ENCODE measurements around the gene FBP1. TPM values are rescaled to one million over a fixed set of nuclear protein-coding genes. Genes with fewer than 3 reads are reported as not detected.

FBP1 gene
- not detected in 2 replicates for total RNA-seq

DNA sequence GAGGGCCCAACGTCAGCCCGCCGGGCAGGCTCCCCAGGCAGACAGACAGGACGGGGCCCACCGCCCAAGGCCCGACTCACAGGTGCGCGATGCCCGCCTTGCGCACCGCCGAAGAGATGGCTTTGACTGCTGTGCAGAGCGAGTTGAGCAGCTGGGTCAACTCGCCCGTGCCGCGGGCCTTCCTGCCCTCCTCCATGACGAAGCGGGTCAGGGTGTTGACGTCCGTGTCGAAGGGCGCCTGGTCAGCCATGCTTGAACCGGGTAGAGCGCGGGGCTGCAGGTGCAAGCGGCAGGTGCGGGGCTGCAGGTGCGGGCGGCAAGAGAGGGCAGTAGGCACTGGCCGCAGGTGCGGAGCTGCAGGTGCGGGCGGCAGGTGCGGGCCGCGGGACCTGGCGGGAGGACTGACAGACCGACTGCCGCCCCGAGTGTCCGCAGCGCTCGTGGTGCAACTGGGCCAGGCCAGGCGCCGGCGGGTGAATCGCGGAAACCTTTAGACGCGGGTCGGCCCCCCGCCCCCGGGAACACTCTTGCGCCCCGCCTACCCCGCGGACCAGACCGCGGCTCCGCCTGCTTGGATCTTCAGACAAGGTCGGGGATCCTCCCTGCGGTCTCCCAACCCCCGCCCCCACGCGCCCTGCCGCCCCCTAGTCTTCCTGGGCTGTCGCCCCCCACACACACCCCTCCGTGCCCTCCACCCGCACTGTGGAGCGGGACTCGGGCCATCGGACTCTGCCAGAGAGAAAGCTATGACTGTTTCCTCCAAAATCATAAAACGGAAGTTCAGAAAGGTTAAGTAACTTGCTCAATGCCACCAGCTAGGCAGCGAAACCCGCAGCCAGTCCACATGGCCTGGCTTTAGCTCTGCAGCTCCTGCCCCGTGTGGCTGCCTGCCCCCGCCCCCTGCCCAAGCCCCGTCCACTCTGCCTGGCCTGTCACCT, at the start of gene FBP1:
Gene FBP1, minus strand, starts transcription at position 458 of the 938 bp plus-strand sequence. Its CDS starts 208 bp downstream, at position 250.
- intact Hi-C loops (cut with micrococcal nuclease), result no loop called here

DNA sequence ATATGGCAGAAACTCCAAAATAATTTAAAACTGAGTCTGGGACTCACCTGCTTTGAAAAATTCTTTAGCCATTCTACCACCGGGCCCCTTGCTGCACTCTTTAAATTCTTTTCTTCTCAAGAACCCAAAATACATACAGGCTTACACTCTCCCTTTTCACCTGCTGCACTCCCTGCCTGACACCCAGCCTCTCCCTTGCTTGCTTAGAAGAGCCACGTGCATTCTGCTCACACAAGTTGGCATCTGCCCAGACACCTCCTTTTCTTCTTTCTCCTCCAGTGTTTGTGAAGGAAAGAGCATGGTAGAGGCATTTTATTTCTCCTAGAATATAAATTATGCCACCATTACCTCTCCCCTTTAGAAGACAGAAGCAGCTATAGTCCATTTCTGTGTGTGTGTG, 48.1 kb upstream of the FBP1 start:
- intact Hi-C loops (cut with micrococcal nuclease), result no loop called here

DNA sequence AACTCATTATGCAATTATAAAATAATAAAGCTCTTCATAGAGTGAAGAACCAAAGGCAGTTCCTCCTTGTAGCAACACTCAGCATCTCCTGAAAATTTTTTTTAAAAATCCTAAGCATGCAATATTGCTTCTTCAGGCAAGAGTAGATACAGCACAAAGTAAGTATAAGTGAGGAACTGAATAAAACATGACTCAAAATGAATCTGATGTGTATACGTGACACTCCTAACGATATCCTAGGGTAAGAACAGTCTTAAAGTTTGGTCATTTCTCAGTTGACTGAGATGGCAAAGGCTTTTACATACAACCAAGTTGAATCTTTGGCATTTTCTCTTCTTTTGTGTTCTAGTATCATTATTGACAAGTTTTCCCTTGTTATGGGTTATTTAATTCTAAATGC, 46.0 kb upstream of the FBP1 start:
- intact Hi-C loops (cut with micrococcal nuclease), result no loop called here

DNA sequence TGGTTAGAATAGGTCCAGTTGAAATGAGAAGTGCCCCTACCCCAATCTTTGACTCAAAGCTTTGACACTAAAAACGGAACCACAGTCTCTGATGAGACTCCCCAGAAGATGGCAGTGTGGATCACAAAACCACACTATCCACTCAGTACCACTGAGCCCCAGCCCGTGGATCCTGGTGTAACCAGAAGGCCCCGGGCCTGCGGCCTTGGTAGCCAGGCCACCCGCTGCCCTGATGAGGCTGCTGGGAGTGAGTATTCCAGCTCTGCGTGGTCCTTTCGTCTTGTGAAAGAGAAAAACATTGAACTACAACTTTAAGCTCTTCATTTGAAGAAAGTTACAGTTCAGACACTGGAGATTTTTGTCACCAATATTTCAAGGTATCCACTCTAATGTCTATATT, 42.2 kb upstream of the FBP1 start:
- intact Hi-C loops (cut with micrococcal nuclease), result loop anchor here (2.0 kb wide), 1 partner anchor 449 kb away; no protein-coding TSS in a partner anchor

DNA sequence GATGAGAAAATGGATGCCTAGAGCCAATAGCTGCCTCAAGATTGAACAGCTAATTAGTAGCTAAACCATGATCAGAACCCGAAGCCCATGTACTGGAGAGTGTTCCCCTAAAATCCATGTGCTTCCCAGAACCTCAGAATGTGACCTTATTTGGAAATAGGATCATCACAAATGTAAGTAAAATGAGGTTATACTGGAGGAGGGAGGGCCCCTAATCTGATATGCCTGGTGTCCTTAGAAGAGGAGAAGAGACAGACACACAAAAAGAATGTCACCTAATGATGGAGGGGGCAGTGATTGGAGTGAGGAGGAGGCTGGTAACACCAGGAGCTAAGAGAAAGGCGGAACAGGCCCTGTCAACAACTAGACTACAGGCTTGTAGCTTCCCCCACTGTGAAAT, 41.3 kb upstream of the FBP1 start:
- intact Hi-C loops (cut with micrococcal nuclease), result loop anchor here (2.0 kb wide), 1 partner anchor 450 kb away; no protein-coding TSS in a partner anchor

DNA sequence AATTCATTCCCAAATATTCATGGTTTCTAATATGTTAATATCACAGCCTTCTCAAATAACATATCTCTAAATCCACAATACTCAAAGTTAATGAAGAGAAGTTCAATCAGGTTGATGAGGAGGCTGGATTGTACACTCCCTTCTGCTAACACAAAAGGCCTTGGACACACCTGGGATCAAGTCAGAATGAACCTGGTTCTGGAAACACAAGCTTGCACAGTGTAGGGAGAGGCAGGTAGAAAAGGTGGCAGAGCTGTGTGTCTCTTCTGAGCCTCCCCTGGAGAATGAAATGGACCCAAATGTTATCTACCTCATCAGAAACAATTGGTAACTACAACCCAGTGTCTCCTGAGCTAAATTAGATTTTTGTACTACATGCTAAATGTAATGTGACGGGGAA, 40.7 kb upstream of the FBP1 start:
- intact Hi-C loops (cut with micrococcal nuclease), result loop anchor here (2.0 kb wide), 1 partner anchor 451 kb away; no protein-coding TSS in a partner anchor

DNA sequence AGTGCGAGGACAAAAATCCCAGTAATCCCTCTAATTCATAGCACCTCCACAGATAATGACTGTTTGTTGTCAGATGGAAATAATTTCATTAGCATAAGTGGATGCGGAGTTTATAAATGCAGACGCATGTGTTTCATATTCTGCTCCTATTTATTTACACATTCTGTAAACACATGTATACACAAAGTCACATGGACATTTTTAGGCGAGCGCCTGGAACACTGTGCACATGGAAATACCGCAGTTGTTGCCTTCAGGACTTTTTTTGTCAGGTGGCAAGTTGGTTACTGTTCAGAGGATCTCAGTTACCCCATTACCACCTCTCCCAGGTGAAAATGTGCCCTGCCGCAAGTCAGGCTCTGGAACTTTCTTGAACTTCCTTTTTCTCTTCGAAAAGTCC, 40.3 kb upstream of the FBP1 start:
- intact Hi-C loops (cut with micrococcal nuclease), result no loop called here

DNA sequence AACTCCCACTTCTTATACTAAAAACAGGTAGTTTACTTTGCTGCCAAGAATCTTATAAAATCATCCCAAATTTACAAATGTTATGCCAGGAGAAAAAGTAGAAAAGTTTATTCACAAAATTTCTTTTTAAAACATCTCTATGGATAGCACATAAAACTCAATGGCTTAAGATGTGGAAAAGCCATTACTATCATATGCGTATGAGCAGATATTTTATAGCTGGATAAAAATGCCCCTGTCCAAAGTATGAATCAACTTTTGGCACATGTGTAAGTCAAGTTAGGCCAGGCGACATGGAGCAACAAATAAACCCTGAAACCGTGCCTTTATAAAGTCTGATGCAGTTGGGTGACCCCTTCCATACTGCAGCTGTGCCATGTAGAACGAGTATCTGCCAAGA, 38.6 kb upstream of the FBP1 start:
- intact Hi-C loops (cut with micrococcal nuclease), result no loop called here

DNA sequence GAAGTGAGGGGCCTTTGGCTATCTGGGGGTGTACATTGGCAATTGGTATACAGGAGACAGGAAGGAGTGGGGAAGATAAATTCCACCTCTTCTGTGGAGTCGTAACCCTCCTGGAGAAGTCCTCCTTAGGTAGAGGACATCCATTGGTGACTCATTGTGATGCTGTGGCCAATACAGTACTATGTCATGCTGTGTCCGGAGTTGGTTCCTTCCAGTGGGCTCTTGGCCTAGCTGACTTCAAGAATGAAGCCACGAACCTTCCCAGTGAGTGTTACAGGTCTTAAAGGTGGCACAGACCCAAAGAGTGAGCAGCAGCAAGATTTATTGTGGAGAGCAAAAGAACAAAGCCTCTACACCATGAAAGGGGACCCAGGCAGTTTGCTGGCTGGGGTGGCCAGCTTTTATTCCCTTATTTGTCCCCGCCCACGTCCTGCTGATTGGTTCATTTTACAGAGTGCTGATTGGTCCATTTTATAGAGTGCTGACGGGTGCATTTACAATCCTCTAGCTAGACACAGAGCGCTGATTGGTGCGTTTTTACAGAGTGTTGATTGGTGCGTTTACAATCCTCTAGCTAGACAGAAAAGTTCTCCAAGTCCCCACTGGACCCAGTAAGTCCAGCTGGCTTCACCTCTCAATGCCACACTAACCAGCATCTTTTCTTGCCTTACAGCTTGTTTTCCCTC, 37.3 kb upstream of the FBP1 start:
- intact Hi-C loops (cut with micrococcal nuclease), result no loop called here

DNA sequence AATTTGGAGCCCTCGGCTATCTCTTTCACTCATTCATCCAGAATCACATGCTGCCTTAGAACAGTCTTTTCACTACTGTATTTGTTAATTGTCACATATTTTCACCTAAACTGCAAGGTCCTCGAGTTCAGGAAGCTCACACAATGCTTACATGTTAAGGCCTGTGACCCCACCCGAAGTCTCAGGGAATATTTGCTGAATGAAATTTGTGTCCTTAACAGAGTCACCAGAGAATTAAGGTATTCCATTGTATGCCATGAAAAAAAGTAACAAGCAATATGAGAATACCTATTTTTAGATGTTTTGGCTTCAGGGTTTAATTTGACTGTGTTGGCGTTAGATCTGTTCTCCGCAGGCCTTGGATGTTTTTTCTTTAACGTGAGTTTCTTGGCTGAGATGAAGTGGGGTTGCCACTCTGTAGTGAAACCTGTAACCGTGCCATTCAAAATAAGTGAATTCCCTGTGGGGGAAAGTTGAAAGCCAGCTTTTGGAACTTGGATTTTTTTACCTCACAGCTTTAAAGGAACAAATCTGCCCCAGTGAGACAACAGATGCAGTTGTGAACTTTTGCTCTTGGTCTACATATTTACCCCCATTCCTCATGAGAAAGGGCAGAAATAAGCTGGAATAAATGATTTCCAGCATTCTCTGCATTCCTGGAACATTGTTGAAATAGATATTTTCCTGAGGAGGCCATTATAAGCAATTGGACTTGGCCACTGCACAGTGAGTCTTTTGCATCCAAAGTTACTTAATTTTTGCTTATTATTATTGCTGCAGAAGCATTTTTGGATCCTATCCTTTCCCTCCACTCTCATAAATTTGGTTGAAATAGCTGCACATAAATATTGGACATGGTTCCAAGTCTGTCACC, 35.9 kb upstream of the FBP1 start:
- intact Hi-C loops (cut with micrococcal nuclease), result no loop called here

DNA sequence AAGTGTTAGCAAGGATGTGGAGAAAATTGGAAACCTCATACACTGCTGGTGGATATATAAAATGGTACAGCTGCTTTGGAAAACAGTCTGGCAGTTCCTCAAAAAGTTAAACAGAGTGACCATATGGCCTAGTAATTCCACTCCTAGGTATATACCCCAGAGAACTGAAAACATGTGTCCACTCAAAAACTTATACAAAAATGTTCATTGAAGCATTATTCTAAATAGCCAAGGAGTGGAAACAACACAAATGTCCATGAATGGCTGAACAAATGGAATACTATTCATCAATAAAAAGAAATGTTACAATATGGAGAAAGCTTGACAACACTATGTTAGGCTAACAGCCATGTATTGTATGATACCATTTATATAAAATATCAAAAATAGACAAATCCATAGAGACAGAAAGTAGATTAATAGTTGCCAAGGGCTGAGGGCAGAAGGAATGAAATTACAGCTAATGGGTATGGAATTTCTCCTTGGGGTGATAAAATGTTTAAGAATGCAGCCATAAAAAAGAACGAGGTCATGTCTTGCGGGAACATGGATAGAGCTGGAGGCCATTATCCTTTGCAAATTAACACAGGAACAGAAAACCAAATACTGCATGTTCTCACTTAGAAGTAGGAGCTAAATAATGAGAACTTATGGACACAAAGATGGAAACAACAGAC, 33.6 kb upstream of the FBP1 start:
- intact Hi-C loops (cut with micrococcal nuclease), result no loop called here

DNA sequence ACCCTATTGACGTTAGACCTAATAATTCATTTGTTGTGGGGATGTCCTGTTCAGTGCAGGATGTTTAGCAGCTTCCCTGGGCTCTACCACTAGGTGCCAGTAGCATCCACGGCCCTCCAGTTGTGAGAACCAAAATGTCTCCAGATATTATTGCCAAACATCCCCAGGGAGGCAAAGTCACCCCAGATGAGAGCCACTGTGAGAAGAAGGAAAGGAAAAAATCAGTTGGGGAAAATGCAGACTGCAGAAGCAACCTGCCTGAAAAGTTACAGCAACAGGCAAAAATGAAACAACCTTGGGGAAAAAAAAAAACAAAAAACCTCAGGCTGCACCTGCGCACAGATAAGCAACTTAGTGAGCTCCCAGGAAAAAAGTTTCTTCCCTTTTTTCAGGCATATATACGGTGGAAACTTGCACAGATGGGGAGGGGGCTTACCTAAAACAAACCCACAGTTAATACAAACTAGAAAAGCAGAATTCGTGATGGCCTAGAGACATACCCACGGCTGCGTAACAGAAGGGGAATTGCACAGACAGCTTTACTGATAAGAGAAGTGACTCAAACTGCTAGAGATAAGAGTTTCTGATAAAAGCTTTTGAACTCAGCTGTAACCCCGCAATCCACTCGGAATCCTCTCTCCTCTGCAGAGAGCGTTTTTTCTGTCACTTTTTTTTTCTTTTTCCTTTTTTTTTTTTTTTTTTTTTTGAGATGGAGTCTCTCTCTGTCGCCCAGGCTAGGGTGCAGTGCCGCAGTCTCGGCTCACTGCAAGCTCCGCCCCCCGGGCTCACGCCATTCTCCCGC, 29.8 kb upstream of the FBP1 start:
- intact Hi-C loops (cut with micrococcal nuclease), result loop anchor here (1.0 kb wide), 3 partner anchors 13 to 458 kb away; partner anchors contain the start of gene AOPEP

DNA sequence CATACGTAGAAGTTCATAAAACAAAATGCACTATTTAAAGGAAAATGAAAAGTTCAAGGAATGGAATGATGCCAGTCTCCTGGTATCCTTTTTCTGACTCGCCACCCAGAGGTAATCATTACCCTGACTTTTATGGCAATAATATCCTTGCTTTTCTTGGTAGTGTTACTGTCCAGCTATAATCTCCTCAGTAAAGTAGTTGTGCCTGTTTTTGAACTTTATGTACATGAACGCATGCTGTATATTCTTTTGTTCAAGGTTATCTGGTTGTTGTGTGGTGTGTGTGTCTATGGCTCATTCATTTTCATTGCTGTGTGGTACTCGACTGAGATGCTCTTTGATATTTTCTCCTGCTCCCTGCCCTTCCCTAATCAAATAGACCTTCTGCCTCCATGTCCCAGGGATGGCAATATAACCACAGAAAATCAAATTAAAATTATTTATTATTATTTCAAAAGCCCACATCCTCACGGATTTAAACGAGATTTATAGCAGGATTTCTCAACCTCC, 29.2 kb upstream of the FBP1 start:
- intact Hi-C loops (cut with micrococcal nuclease), result no loop called here

DNA sequence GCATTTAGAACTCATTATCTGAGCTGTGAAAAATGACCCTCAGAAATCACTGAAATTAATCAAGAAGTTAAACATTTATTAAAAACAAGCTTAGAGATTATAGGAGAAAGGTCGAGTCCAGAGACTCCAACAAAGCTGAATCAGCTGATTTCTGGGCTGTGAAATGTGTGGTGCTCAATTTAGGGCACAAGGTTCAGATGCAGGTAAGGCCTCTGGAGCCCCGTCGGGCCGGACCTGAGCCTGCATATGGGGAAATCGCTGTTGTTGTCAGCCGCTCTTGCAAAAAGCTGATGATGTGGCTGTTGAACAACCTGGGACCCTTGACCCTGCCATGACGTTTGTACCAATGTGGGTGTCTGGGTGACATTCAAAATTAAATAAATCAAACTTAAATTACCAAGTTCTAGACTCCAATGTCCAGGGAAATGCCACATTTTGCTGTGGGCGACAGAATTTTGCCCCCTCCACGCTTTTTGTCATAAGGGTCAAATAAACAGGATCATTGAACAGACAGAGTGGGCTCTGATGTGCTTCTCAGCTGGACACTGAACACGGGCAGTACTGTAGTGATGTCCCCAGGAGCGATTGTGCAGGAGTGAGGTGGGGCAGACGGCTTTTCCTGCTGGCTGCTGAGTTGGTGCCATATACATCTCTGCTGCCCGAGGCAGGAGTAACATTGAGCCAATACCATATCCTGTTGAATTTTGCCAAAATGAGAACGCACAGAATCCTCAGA, 27.2 kb upstream of the FBP1 start:
- intact Hi-C loops (cut with micrococcal nuclease), result no loop called here

DNA sequence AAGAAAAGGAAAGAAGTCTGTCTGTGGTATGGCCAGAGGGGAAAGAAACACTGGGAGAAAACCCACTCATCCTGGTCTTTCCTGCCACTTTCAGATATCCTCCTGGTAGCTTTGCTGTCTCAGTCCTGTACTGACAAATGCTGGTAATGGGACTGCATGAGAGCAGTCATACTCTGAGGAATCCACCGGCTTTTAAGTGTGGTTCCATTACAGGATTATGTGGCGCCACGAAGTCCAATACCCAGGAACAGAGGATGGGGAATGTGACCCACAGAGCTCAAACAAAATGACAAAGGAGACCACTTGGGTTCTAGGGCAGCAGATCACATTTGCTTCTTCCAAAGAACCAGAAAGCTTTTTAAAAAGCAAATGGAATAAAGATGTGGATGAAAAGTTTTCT, 26.3 kb upstream of the FBP1 start:
- intact Hi-C loops (cut with micrococcal nuclease), result no loop called here

DNA sequence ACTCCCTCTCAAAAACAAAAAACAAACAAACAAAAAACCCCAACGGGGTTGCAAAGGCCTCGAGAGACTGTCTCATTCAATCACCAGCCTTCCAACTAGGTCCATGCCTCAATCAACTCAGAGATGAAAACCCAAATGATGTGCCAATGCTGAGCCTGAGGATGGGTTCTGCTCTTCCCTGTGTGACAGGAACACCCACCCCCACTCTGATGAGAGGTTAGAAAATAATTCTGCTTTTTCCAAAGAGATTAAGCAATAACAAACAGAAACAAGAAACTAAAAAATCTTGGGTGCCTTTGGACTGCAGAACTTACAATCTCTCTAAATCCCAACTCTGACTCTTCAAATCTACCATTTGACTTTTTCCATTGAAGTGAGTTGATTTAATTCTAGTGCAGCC, 25.5 kb upstream of the FBP1 start:
- intact Hi-C loops (cut with micrococcal nuclease), result no loop called here

DNA sequence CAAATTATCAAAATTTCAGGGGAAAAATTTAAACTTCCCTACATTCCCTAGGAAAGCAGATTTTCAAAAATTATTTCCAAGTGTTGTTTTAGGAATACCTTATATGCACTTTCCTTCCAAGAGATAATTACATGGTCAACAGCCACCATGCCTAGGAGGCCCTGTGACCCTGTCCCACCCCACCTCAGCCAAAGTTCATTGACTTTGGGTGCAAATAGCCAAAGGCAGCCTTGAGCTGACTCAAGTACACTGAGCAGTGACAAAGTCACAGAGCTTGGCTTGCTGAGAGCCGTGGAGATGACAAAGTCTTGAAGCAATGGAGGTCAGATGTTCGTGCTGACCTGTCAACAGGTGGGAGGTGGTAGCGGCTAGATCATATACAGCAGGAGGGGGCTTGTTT, 24.3 kb upstream of the FBP1 start:
- intact Hi-C loops (cut with micrococcal nuclease), result no loop called here

DNA sequence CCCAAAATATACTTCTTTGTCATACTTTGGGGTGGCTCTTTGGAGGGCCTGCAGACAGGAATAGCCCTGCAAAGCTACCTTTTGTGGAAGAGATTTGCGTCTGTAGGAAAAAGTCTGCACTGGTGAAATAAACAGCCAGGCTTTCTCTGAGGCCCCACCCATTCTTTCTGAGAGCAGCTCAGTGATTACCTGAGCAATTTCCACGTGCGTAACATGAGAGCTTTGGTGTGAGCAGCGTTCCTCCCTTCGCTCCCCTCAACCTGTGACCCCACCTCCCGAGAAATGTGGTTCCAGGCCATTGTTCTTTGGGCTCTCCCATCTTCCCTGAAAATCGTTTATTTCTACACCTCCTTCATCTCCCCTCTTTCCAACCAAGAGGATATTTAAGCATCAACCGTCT, 23.8 kb upstream of the FBP1 start:
- intact Hi-C loops (cut with micrococcal nuclease), result no loop called here

All from T-helper 2 cell treated with Interferon-gamma antibody and Interleukin-4, amounts not matched to agents 100 ng/mL and 5 ng/mL, for 36 hours (primary cell).